NOMO-1 (cell line): ENCODE data around the gene PACRG.
"Not testable (repeated sequence)": the region's sequence is repeated elsewhere in the genome, so short reads cannot be mapped to it uniquely, and the experiment has no call there.

Source experiments
- DNase-seq, 2 experiments: peaks; one replicate each; lab custom pipeline; 2025; ENCODE audit not compliant: unreplicated experiment in 2 of 2; lab: John Stamatoyannopoulos, UW

PACRG gene

GRCh38 chr6:163296835-163297519, 569.2 kb downstream of the PACRG start:
- DNase-seq = no peak

GRCh38 chr6:163298079-163298830, 570.5 kb downstream of the PACRG start:
- DNase-seq = no peak

- DNase-seq = no peak
Observed at GRCh38 chr6:163300838-163301237, 573.1 kb downstream of the PACRG start.

- no peak for DNase-seq
Observed at GRCh38 chr6:163301726-163302635, 574.2 kb downstream of the PACRG start.

GRCh38 chr6:163302747-163303146, 575.0 kb downstream of the PACRG start:
- DNase-seq = no peak

- no peak for DNase-seq
Observed at GRCh38 chr6:163306000-163306399, 578.2 kb downstream of the PACRG start.

GRCh38 chr6:163308629-163309440, 581.1 kb downstream of the PACRG start:
- DNase-seq = no peak

GRCh38 chr6:163309491-163310026, 581.8 kb downstream of the PACRG start:
- no peak for DNase-seq

GRCh38 chr6:163310096-163310972, 582.6 kb downstream of the PACRG start:
- no peak for DNase-seq

- no peak for DNase-seq
Observed at GRCh38 chr6:163310973-163311383, 583.2 kb downstream of the PACRG start.

GRCh38 chr6:163311830-163312229, 584.1 kb downstream of the PACRG start:
- no peak for DNase-seq

GRCh38 chr6:163313566-163313965, 585.8 kb downstream of the PACRG start:
- DNase-seq = no peak

- DNase-seq = no peak
Observed at GRCh38 chr6:163313981-163314380, 586.2 kb downstream of the PACRG start.

GRCh38 chr6:163314791-163315470, 587.2 kb downstream of the PACRG start:
- no peak for DNase-seq

GRCh38 chr6:163316866-163317495, 589.2 kb downstream of the PACRG start:
- DNase-seq = not testable (repeated sequence)

- DNase-seq = no peak
Observed at GRCh38 chr6:163318071-163318786, 590.5 kb downstream of the PACRG start.

- peak; percentile 9 to 28 for DNase-seq
Observed at GRCh38 chr6:163319609-163320366, 592.0 kb downstream of the PACRG start.
